GM12864 (cell line): Measurements from ENCODE around the gene CEP19.

ENCODE experiments used
- DNase-seq: peaks from one replicate; pipeline ENCODE4 v3.0.0-alpha.2; 2011; ENCODE audit warnings: low read depth
- H3K4me3 ChIP-seq: 2 replicates; pipeline ENCODE4 v1.5.1; 2011; ENCODE audit warnings: mild to moderate bottlenecking, low read depth, low read length, control low read depth
- CTCF ChIP-seq: IDR thresholded peaks from 2 replicates; pipeline ENCODE4 v1.5.1; 2011; ENCODE audit warnings: low read depth, mild to moderate bottlenecking, moderate library complexity, low read length, control low read depth, inconsistent platforms; ENCODE audit errors: missing control alignments

The CEP19 gene

GRCh38 chr3:196691386-196691785, 20.7 kb downstream of the CEP19 start:
- TF ChIP-seq CTCF: no peak
- no peak for DNase-seq
- H3K4me3 ChIP-seq: no peak overlapping the region

- no peak overlapping the region for H3K4me3 ChIP-seq
- no peak for DNase-seq
- TF ChIP-seq CTCF: no peak
These were observed 21.9 kb downstream of the CEP19 start for GRCh38 chr3:196689941-196690660.

- DNase-seq: no peak
- TF ChIP-seq CTCF: no peak
- H3K4me3 ChIP-seq: no peak overlapping the region
These were observed 23.7 kb downstream of the CEP19 start for GRCh38 chr3:196688349-196688748.

- H3K4me3 ChIP-seq: no peak overlapping the region
- TF ChIP-seq CTCF: no peak
- no peak for DNase-seq
These were observed 25.6 kb downstream of the CEP19 start for GRCh38 chr3:196686436-196686835.

GRCh38 chr3:196684548-196685407, 27.3 kb downstream of the CEP19 start:
- H3K4me3 ChIP-seq: peak overlapping the region; percentile 30; the same call in 1 of the 2 replicates
- TF ChIP-seq CTCF: peak; percentile 73
- DNase-seq: peak; percentile 91

- no peak for TF ChIP-seq CTCF
- H3K4me3 ChIP-seq: no peak overlapping the region
- no peak for DNase-seq
These were observed 34.1 kb downstream of the CEP19 start for GRCh38 chr3:196677931-196678330.
